HEK293 (cell line): Measurements from ENCODE around the gene ERBB4.

Experiments used
- CTCF ChIA-PET: fragments of 350-600 bp; formaldehyde crosslinking; extraction: SDS; loops from one replicate; lab custom pipeline; 2021; ENCODE audit warnings: antibody characterized with exemption; lab: Yijun Ruan, JAX
- POLR2A ChIA-PET: fragments of 300-600 bp; formaldehyde crosslinking; extraction: SDS; loops from one replicate; lab custom pipeline; 2020; ENCODE audit warnings: antibody characterized with exemption, inconsistent platforms; lab: Yijun Ruan, JAX
- H3K27ac ChIP-seq: fragments of 200-500 bp; sonication (Bioruptor generic); 2 replicates; pipeline ENCODE4 v1.5.1; 2014; ENCODE audit warnings: low read depth, low read length, control low read depth, inconsistent platforms; ENCODE audit errors: extremely low read depth
- H3K36me3 ChIP-seq, 2 experiments: fragments of 200-500 bp in 1 of 2; sonication (Bioruptor generic) in 1 of 2; 1 replicate in 1 of 2; 2 replicates in 1 of 2; pipeline ENCODE4 v1.5.1; 2014 to 2017; ENCODE audit warnings: inconsistent platforms in 2 of 2, low read length in 2 of 2; ENCODE audit not compliant: control insufficient read depth in 2 of 2, insufficient read depth in 1 of 2
- H3K4me1 ChIP-seq: fragments of 200-500 bp; sonication (Bioruptor generic); 2 replicates; pipeline ENCODE4 v1.5.1; 2014; ENCODE audit warnings: mild to moderate bottlenecking, low read length, inconsistent platforms; ENCODE audit not compliant: control insufficient read depth, insufficient read depth
- H3K4me3 ChIP-seq: 2 replicates; pipeline ENCODE4 v1.5.1; 2011; ENCODE audit warnings: low read depth, mild to moderate bottlenecking, control low read depth, low read length, moderate library complexity
- H3K9me3 ChIP-seq: fragments of 200-500 bp; sonication (Bioruptor generic); 2 replicates; pipeline ENCODE4 v1.5.1; 2014; ENCODE audit warnings: low read depth, low read length, inconsistent platforms; ENCODE audit not compliant: control insufficient read depth, insufficient read depth
- EGR2 ChIP-seq: fragments of 450-650 bp; formaldehyde crosslinking; IDR thresholded peaks from 2 replicates; pipeline ENCODE4 v1.5.1; 2016; ENCODE audit warnings: low read depth, missing biosample characterization, missing genetic modification characterization
- GFI1B ChIP-seq: fragments of 450-650 bp; formaldehyde crosslinking; IDR thresholded peaks from 2 replicates; pipeline ENCODE4 v1.5.1; 2016; ENCODE audit warnings: missing biosample characterization, missing genetic modification characterization
- GLIS2 ChIP-seq: fragments of 450-650 bp; formaldehyde crosslinking; IDR thresholded peaks from 2 replicates; pipeline ENCODE4 v1.5.1; 2016; ENCODE audit warnings: missing biosample characterization, missing genetic modification characterization
- KLF10 ChIP-seq: fragments of 450-650 bp; IDR thresholded peaks from 2 replicates; pipeline ENCODE4 v1.5.1; 2018; ENCODE audit warnings: missing biosample characterization, mild to moderate bottlenecking, missing genetic modification characterization
- PRDM4 ChIP-seq: fragments of 450-650 bp; formaldehyde crosslinking; IDR thresholded peaks from 2 replicates; pipeline ENCODE4 v1.5.1; 2017; ENCODE audit warnings: missing biosample characterization, missing genetic modification characterization
- RBAK ChIP-seq: fragments of 450-650 bp; formaldehyde crosslinking; IDR thresholded peaks from 2 replicates; pipeline ENCODE4 v1.5.1; 2016; ENCODE audit warnings: missing biosample characterization, missing genetic modification characterization
- SP7 ChIP-seq: fragments of 450-650 bp; formaldehyde crosslinking; IDR thresholded peaks from 2 replicates; pipeline ENCODE4 v1.5.1; 2016; ENCODE audit warnings: missing biosample characterization, missing genetic modification characterization
- ZFHX2 ChIP-seq: fragments of 450-650 bp; formaldehyde crosslinking; conservative IDR thresholded peaks from 2 replicates; pipeline ENCODE4 v1.5.1; 2016; ENCODE audit warnings: missing biosample characterization, missing genetic modification characterization
- ZNF112 ChIP-seq: fragments of 450-650 bp; formaldehyde crosslinking; IDR thresholded peaks from 2 replicates; pipeline ENCODE4 v1.5.0; 2017; ENCODE audit warnings: missing biosample characterization, missing genetic modification characterization
- ZNF184 ChIP-seq: fragments of 450-650 bp; IDR thresholded peaks from 2 replicates; pipeline ENCODE4 v1.5.1; 2018; ENCODE audit warnings: missing biosample characterization, mild to moderate bottlenecking, missing genetic modification characterization
- ZNF223 ChIP-seq: fragments of 450-650 bp; formaldehyde crosslinking; IDR thresholded peaks from 2 replicates; pipeline ENCODE4 v1.5.1; 2016; ENCODE audit warnings: missing biosample characterization, missing genetic modification characterization
- ZNF248 ChIP-seq: fragments of 450-650 bp; formaldehyde crosslinking; IDR thresholded peaks from 2 replicates; pipeline ENCODE4 v1.5.1; 2017; ENCODE audit warnings: missing biosample characterization, missing genetic modification characterization
- ZNF26 ChIP-seq: fragments of 450-650 bp; formaldehyde crosslinking; IDR thresholded peaks from 2 replicates; pipeline ENCODE4 v1.5.1; 2016; ENCODE audit warnings: missing biosample characterization, missing genetic modification characterization
- ZNF335 ChIP-seq: fragments of 450-650 bp; formaldehyde crosslinking; conservative IDR thresholded peaks from 2 replicates; pipeline ENCODE4 v1.5.1; 2016; ENCODE audit warnings: missing biosample characterization, missing genetic modification characterization
- ZNF350 ChIP-seq: fragments of 450-650 bp; formaldehyde crosslinking; IDR thresholded peaks from 2 replicates; pipeline ENCODE4 v1.5.0; 2017; ENCODE audit warnings: missing biosample characterization, mild to moderate bottlenecking, missing genetic modification characterization
- ZNF354C ChIP-seq: fragments of 450-650 bp; formaldehyde crosslinking; IDR thresholded peaks from 2 replicates; pipeline ENCODE4 v1.5.1; 2016; ENCODE audit warnings: missing biosample characterization, missing genetic modification characterization, low read depth, borderline replicate concordance
- ZNF37A ChIP-seq: fragments of 450-650 bp; IDR thresholded peaks from 2 replicates; pipeline ENCODE4 v1.5.1; 2018; ENCODE audit warnings: missing biosample characterization, missing genetic modification characterization
- ZNF416 ChIP-seq: fragments of 450-650 bp; formaldehyde crosslinking; IDR thresholded peaks from 2 replicates; pipeline ENCODE4 v1.5.1; 2016; ENCODE audit warnings: missing biosample characterization, missing genetic modification characterization
- ZNF473 ChIP-seq: fragments of 450-650 bp; formaldehyde crosslinking; IDR thresholded peaks from 2 replicates; pipeline ENCODE4 v1.5.1; 2017; ENCODE audit warnings: missing biosample characterization, missing genetic modification characterization
- ZNF561 ChIP-seq: fragments of 450-650 bp; IDR thresholded peaks from 2 replicates; pipeline ENCODE4 v1.5.1; 2018; ENCODE audit warnings: missing biosample characterization, missing genetic modification characterization, borderline replicate concordance
- ZNF623 ChIP-seq: fragments of 450-650 bp; formaldehyde crosslinking; IDR thresholded peaks from 2 replicates; pipeline ENCODE4 v1.5.1; 2016; ENCODE audit warnings: missing biosample characterization, missing genetic modification characterization
- ZNF624 ChIP-seq: fragments of 450-650 bp; formaldehyde crosslinking; IDR thresholded peaks from 2 replicates; pipeline ENCODE4 v1.5.1; 2017; ENCODE audit warnings: missing biosample characterization, missing genetic modification characterization
- ZNF626 ChIP-seq: fragments of 450-650 bp; sonication (Bioruptor Pico); formaldehyde crosslinking; IDR thresholded peaks from 2 replicates; pipeline ENCODE4 v1.5.1; 2018; ENCODE audit warnings: missing biosample characterization, missing genetic modification characterization, inconsistent platforms
- ZNF639 ChIP-seq: fragments of 450-650 bp; formaldehyde crosslinking; IDR thresholded peaks from 2 replicates; pipeline ENCODE4 v1.5.1; 2016; ENCODE audit warnings: missing biosample characterization, missing genetic modification characterization
- ZNF747 ChIP-seq: fragments of 450-650 bp; formaldehyde crosslinking; IDR thresholded peaks from 2 replicates; pipeline ENCODE4 v1.5.1; 2016; ENCODE audit warnings: missing biosample characterization, missing genetic modification characterization
- ZNF768 ChIP-seq: fragments of 450-650 bp; formaldehyde crosslinking; IDR thresholded peaks from 2 replicates; pipeline ENCODE4 v1.5.1; 2018; ENCODE audit warnings: missing biosample characterization, mild to moderate bottlenecking, missing genetic modification characterization
- ZNF785 ChIP-seq: fragments of 450-650 bp; formaldehyde crosslinking; IDR thresholded peaks from 2 replicates; pipeline ENCODE4 v1.5.1; 2016; ENCODE audit warnings: missing biosample characterization, missing genetic modification characterization
- ZSCAN18 ChIP-seq: fragments of 450-650 bp; formaldehyde crosslinking; IDR thresholded peaks from 2 replicates; pipeline ENCODE4 v1.5.1; 2016; ENCODE audit warnings: missing biosample characterization, missing genetic modification characterization

ERBB4 gene

GRCh38 chr2:211494536-211494935 is 1044.1 kb downstream of the ERBB4 start (continued):
- no peak for TF ChIP-seq ZNF26 (tag by site-specific recombination)
- no peak for TF ChIP-seq ZNF184 (tag by site-specific recombination)
- TF ChIP-seq ZNF112 (tag by site-specific recombination), result no peak
- TF ChIP-seq ZNF747 (tag by site-specific recombination), result no peak
- TF ChIP-seq ZNF335 (tag by site-specific recombination), result no peak
- TF ChIP-seq EGR2, result no peak
- TF ChIP-seq GFI1B (tag by site-specific recombination), result no peak

GRCh38 chr2:211494085-211494484 is 1044.5 kb downstream of the ERBB4 start:
- ChIA-PET CTCF (no interaction called here), POLR2A (no interaction called here)
- Histone ChIP-seq H3K36me3 (no peaks in the 10 kb centered on the region), H3K4me1 (no peaks in the 10 kb centered on the region), H3K27ac (no peak overlapping the region), H3K9me3 (no peaks in the 10 kb centered on the region), H3K4me3 (no peak overlapping the region)
- no peak for TF ChIP-seq ZFHX2 (tag by site-specific recombination)
- no peak for TF ChIP-seq ZNF37A (tag by site-specific recombination)
- no peak for TF ChIP-seq GLIS2 (tag by site-specific recombination)
- TF ChIP-seq SP7 (tag by site-specific recombination), result no peak
- no peak for TF ChIP-seq ZNF473 (tag by site-specific recombination)
- TF ChIP-seq RBAK (tag by site-specific recombination), result no peak
- no peak for TF ChIP-seq ZNF624 (tag by site-specific recombination)
- no peak for TF ChIP-seq ZNF639 (tag by site-specific recombination)
- TF ChIP-seq ZNF416 (tag by site-specific recombination), result no peak
- TF ChIP-seq PRDM4 (tag by site-specific recombination), result no peak
- TF ChIP-seq ZNF768 (tag by site-specific recombination), result no peak
- no peak for TF ChIP-seq ZNF623

GRCh38 chr2:211487733-211488132 is 1050.9 kb downstream of the ERBB4 start:
- CTCF ChIA-PET, result interaction anchor here (0.5 to 1.3 kb wide), 2 partner anchors 32 to 433 kb away, joined by 3 to 4 read pairs; no protein-coding TSS in a partner anchor
- no peak for TF ChIP-seq ZNF561
- TF ChIP-seq ZNF785 (tag by site-specific recombination), result no peak
- TF ChIP-seq ZNF354C, result no peak
- no peak for TF ChIP-seq ZNF350
- no peak for TF ChIP-seq ZNF248
- TF ChIP-seq KLF10 (tag by site-specific recombination), result no peak
- no peak for TF ChIP-seq ZNF626 (tag by site-specific recombination)
- no peak for TF ChIP-seq ZSCAN18 (tag by site-specific recombination)
- no peak for TF ChIP-seq ZNF223 (tag by site-specific recombination)
- TF ChIP-seq PRDM4 (tag by site-specific recombination), result no peak

More at GRCh38 chr2:211487733-211488132, 1050.9 kb downstream of the ERBB4 start:
- H3K27ac ChIP-seq, result no peak overlapping the region
- no peaks in the 10 kb centered on the region for H3K4me1 ChIP-seq
- no peaks in the 10 kb centered on the region for H3K36me3 ChIP-seq
- no peaks in the 10 kb centered on the region for H3K9me3 ChIP-seq
- H3K4me3 ChIP-seq, result no peak overlapping the region
- POLR2A ChIA-PET, result no interaction called here
